Endothelial cell of hepatic sinusoid (primary cell): ENCODE results near the gene GJD4.

Source experiments
- in situ Hi-C: cut with HindIII; loops from 2 replicates; pipeline ENCODE4 v1.10.0; 2017; ENCODE audit warnings: low sequenced_read_pairs

GJD4 gene

GRCh38 chr10:35644050-35644950, 39.2 kb downstream of the GJD4 start:
- in situ Hi-C loops, result no loop called here

DNA sequence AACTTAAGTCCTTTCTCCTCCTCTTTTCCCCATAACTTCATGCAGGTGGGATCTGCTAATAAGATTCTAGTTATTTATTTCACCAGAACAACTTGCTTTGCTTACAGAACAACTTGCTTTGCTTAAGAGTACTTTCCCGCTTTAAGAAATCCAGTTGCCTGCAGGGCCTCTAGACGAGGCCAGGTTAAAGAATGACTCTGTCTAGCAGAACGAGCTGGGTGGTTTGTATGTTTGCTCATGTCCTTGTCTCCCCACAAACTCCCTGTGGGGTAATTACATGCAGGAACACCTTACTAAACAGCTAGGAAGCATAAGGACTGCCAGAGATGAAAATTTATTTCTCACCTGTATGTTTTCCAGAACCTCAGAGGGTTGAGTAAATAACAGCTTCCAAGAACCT, 45.8 kb downstream of the GJD4 start:
- in situ Hi-C loops, result no loop called here

- in situ Hi-C loops, result no loop called here
These were observed 47.7 kb downstream of the GJD4 start for GRCh38 chr10:35652824-35653223.

GRCh38 chr10:35657621-35658020, 52.5 kb downstream of the GJD4 start:
- in situ Hi-C loops, result no loop called here
